HG03342 (cell line): Measurements from ENCODE around the gene MYOZ2.

Experiments used
- ATAC-seq: cut with Tn5 transposase; IDR thresholded peaks from one replicate; pipeline ENCODE4 v1.9.1; 2021; ENCODE audit warnings: mild to moderate bottlenecking, moderate library complexity; ENCODE audit not compliant: unreplicated experiment

MYOZ2 gene

GRCh38 chr4:119237201-119237600, 101.6 kb downstream of the MYOZ2 start:
- no peak for ATAC-seq
